WERI-Rb-1 (cell line): ENCODE results near the gene MAN2A1.

Experiments
- DNase-seq: peaks from one replicate; pipeline ENCODE4 v3.0.0-alpha.2; 2020
- H3K27ac ChIP-seq: fragments of 250-450 bp; sonication (Bioruptor Pico); 2 replicates; pipeline ENCODE4 v1.5.1; 2020; ENCODE audit warnings: mild to moderate bottlenecking, moderate library complexity
- H3K27me3 ChIP-seq: fragments of 250-450 bp; sonication (Bioruptor Pico); 2 replicates; pipeline ENCODE4 v1.5.1; 2021; ENCODE audit warnings: mild to moderate bottlenecking, low read depth, moderate library complexity; ENCODE audit not compliant: insufficient read depth, severe bottlenecking
- H3K36me3 ChIP-seq: fragments of 250-450 bp; sonication (Bioruptor Pico); 2 replicates; pipeline ENCODE4 v1.5.1; 2020; ENCODE audit warnings: mild to moderate bottlenecking, moderate library complexity
- H3K4me3 ChIP-seq: 2 replicates; pipeline ENCODE4 v1.5.1; 2011; ENCODE audit warnings: low read depth, mild to moderate bottlenecking, control low read depth, low read length
- H3K9me3 ChIP-seq: fragments of 250-450 bp; sonication (Bioruptor Pico); 2 replicates; pipeline ENCODE4 v1.5.1; 2021; ENCODE audit warnings: mild to moderate bottlenecking, moderate library complexity; ENCODE audit not compliant: severe bottlenecking
- TF ChIP-seq, protein P1 (sequence below): IDR thresholded peaks from 2 replicates; pipeline ENCODE4 v1.5.1; 2011; ENCODE audit warnings: low read depth, mild to moderate bottlenecking, control low read depth, inconsistent platforms, low read length

The MAN2A1 gene

DNA sequence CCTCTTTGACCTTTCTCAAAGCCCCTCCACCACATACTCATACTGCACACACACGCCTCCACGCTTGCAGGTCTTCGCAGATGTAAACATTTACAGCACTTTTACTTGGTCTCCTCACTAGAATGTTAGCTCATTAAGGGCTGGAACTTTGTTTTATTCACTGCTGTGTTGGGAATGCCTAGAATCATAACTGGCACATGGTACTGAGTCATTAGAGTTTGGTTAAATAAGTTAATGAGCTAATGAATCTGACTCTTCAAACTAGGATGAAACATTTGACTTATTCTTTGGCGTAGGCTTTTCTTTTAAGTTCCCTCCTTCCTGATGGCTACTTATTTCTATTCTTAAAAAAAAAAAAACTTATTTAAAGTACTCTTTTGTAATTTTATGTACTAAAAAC, 28.9 kb downstream of the MAN2A1 start:
- TF ChIP-seq, protein P1, sequence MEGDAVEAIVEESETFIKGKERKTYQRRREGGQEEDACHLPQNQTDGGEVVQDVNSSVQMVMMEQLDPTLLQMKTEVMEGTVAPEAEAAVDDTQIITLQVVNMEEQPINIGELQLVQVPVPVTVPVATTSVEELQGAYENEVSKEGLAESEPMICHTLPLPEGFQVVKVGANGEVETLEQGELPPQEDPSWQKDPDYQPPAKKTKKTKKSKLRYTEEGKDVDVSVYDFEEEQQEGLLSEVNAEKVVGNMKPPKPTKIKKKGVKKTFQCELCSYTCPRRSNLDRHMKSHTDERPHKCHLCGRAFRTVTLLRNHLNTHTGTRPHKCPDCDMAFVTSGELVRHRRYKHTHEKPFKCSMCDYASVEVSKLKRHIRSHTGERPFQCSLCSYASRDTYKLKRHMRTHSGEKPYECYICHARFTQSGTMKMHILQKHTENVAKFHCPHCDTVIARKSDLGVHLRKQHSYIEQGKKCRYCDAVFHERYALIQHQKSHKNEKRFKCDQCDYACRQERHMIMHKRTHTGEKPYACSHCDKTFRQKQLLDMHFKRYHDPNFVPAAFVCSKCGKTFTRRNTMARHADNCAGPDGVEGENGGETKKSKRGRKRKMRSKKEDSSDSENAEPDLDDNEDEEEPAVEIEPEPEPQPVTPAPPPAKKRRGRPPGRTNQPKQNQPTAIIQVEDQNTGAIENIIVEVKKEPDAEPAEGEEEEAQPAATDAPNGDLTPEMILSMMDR, result no peak
- no peak for DNase-seq
- H3K27me3 ChIP-seq, result no peaks in the 10 kb centered on the region
- no peak overlapping the region for H3K27ac ChIP-seq
- H3K4me3 ChIP-seq, result no peak overlapping the region
- no peaks in the 10 kb centered on the region for H3K9me3 ChIP-seq
- peaks cover 7% of the 10 kb centered on the region for H3K36me3 ChIP-seq

DNA sequence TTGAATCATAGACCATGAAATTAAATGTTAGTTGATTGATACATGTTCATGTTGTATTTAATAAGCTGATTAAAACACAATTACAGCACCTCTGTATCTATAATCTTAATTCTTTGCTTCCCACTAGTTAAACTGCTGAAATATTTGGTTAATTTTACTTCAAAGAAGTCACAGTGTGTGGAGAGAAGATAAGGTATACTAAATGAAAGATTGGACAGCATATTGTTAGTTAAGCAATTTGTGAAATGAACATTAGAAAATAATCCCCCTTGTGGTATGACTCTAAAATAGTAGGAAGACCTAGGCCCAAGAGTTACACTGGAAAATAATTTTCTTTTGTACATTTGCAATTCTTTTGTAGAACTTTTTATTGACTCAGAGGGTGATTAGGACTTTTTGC, 30.3 kb downstream of the MAN2A1 start:
- no peaks in the 10 kb centered on the region for H3K9me3 ChIP-seq
- no peaks in the 10 kb centered on the region for H3K27me3 ChIP-seq
- DNase-seq, result no peak
- no peak overlapping the region for H3K27ac ChIP-seq
- no peak overlapping the region for H3K4me3 ChIP-seq
- peaks cover 7% of the 10 kb centered on the region for H3K36me3 ChIP-seq
- TF ChIP-seq, protein P1, result no peak

DNA sequence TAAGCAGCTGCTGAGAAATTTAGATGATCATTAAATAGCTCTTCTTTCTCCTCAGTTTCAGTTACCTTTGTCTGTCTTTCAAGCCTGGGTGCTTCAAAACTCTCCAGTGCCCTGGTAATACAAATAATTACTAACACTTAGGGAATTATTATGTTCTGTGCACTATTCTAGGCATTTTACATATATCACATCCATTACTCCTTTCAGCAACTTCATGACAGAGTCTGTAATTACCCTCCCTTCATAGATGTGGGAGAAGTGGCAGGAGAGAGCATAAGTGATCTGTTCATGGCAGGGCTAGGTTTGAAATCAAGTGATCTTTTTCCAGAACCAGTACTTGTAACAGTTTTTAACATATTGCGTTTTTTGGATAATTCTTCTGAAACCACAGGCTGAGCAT, 32.0 kb downstream of the MAN2A1 start:
- no peaks in the 10 kb centered on the region for H3K9me3 ChIP-seq
- no peaks in the 10 kb centered on the region for H3K27me3 ChIP-seq
- DNase-seq, result no peak
- no peak overlapping the region for H3K4me3 ChIP-seq
- TF ChIP-seq, protein P1, result no peak
- H3K27ac ChIP-seq, result no peak overlapping the region
- no peaks in the 10 kb centered on the region; the same call in 1 of the 2 replicates for H3K36me3 ChIP-seq

DNA sequence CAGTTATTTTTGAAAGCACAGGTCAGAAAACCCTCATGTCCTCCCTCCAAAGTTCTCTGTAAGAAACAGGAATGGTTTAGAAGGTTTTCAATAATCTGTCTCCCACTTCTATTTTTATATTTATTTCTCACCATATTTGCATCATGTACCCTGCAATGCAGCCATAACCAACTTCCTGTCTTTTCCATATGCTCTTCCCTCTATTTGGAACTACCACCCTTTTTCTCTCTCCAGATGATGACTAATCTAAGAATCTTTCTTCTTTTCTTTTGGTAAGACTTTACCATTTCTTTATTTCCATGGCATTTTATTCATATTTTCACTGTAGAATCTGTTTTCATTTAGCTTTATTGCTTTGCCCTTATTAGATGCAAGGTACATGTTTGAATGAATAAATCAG, 33.9 kb downstream of the MAN2A1 start:
- no peaks in the 10 kb centered on the region; the same call in 1 of the 2 replicates for H3K36me3 ChIP-seq
- H3K27ac ChIP-seq, result no peak overlapping the region
- H3K9me3 ChIP-seq, result no peaks in the 10 kb centered on the region
- no peaks in the 10 kb centered on the region for H3K27me3 ChIP-seq
- TF ChIP-seq, protein P1, result no peak
- DNase-seq, result no peak
- H3K4me3 ChIP-seq, result no peak overlapping the region

DNA sequence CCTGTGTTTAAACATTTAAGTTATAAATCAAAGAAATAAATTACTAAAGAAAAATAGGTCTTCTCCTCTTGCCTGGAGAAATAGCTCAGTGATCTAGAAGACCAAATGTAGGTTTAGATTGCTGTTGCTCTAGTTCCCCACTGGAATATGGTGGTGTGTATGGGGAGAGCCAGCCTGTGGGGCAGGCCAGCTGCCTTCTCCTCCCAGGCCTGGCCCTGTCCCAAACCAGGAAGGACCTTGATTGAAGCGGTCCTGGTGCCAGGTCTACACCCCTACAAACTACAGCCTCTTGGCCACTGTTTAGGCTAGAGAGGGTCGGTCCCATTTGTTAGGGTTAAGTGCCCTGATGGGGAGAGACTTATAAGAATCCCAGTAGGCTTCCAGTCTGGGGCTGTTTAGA, 35.4 kb downstream of the MAN2A1 start:
- Histone ChIP-seq H3K36me3 (no peaks in the 10 kb centered on the region), H3K9me3 (no peaks in the 10 kb centered on the region), H3K27ac (no peak overlapping the region), H3K4me3 (no peak overlapping the region), H3K27me3 (no peaks in the 10 kb centered on the region)
- TF ChIP-seq, protein P1, result no peak
- DNase-seq, result no peak

DNA sequence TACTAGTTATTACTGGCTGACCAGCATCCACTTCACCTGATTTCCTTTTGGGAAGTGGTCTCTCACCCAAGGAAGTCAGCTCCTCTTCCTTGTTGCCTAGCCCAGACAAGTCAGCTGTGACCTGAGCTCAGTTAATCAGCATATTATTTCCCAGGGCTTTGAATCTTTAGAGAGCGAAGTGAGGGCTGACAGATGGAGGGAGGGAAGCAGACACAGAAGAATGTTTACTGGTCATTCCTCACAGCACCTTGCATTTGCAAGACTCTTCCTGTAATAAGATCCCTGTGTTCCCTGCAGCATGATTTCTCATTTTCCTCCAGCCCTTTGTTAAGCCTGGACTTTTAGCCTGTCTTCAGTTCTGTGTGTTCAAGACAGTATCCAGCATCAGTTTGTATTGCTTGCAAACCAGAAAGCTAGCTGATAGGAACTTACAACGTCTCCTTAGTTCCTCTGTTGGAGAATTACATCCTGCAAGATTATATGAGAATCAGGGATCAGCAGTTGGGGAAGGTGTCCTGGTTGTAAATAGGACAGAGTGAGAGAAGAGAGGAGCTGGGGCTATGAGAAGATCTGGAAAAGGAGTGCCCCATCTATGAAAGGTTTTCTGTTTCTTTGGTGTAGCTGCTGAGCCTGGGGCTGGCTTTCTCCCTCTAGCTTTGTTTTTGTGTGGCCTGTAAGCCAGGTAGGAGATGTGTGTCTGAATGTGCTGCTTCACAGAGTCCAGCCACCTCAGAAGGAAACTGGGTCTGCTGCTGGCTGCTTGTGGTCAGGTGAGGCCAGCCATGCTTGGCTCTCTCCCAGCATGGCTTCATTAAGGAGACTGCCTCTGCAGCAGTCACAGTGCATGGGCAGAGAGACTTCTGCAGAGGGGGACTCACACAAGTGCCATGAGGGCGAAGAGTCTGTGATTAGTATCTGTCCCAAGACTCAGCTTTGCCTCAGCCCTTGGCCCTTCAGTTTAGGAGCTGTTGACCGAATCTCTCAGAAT, 50.3 kb downstream of the MAN2A1 start:
- H3K27ac ChIP-seq, result peak overlapping the region; percentile 83
- H3K27me3 ChIP-seq, result no peaks in the 10 kb centered on the region
- peak; percentile 57 for DNase-seq
- TF ChIP-seq, protein P1, result no peak
- no peaks in the 10 kb centered on the region for H3K9me3 ChIP-seq
- peak overlapping the region; percentile 18 for H3K4me3 ChIP-seq
- H3K36me3 ChIP-seq, result no peaks in the 10 kb centered on the region
